Effector memory CD4-positive, alpha-beta T cell (primary cell): Measurements from ENCODE around the gene MYO7B.

Experiments
- DNase-seq, 3 donors: peaks; one replicate each; pipeline ENCODE4 v3.0.0-alpha.2; 2020
- H3K27ac ChIP-seq: 2 replicates; pipeline ENCODE4 v1.7.0; 2013; ENCODE audit warnings: mild to moderate bottlenecking, low read length, moderate library complexity; ENCODE audit not compliant: insufficient read depth, poor library complexity, severe bottlenecking
- H3K27me3 ChIP-seq: replicated peaks from 2 replicates; pipeline ENCODE4 v1.7.0; 2013; ENCODE audit warnings: mild to moderate bottlenecking, low read length; ENCODE audit not compliant: insufficient read depth, control insufficient read depth, poor library complexity, severe bottlenecking
- H3K36me3 ChIP-seq: 2 replicates; pipeline ENCODE4 v1.7.0; 2013; ENCODE audit warnings: mild to moderate bottlenecking, low read length, moderate library complexity; ENCODE audit not compliant: control insufficient read depth, insufficient read depth
- H3K4me1 ChIP-seq: 2 replicates; pipeline ENCODE4 v1.7.0; 2013; ENCODE audit warnings: low read length, mild to moderate bottlenecking; ENCODE audit not compliant: control insufficient read depth, insufficient read depth, poor library complexity, severe bottlenecking
- H3K4me3 ChIP-seq: 2 replicates; pipeline ENCODE4 v1.7.0; 2013; ENCODE audit warnings: low read length, low read depth, mild to moderate bottlenecking; ENCODE audit not compliant: insufficient read depth, poor library complexity, severe bottlenecking
- H3K9me3 ChIP-seq: 2 replicates; pipeline ENCODE4 v1.7.0; 2013; ENCODE audit warnings: mild to moderate bottlenecking, low read length, moderate library complexity; ENCODE audit not compliant: control insufficient read depth

MYO7B gene

GRCh38 chr2:127563458-127564428, 28.3 kb downstream of the MYO7B start:
- no peak for DNase-seq
- Histone ChIP-seq H3K4me1 (no peaks in the 10 kb centered on the region), H3K27ac (no peak overlapping the region), H3K9me3 (no peaks in the 10 kb centered on the region), H3K4me3 (no peak overlapping the region), H3K36me3 (no peaks in the 10 kb centered on the region), H3K27me3 (peaks cover 2% of the 10 kb centered on the region)

- Histone ChIP-seq H3K4me1 (no peaks in the 10 kb centered on the region), H3K27ac (no peak overlapping the region), H3K4me3 (no peak overlapping the region), H3K36me3 (no peaks in the 10 kb centered on the region), H3K9me3 (no peaks in the 10 kb centered on the region), H3K27me3 (no peaks in the 10 kb centered on the region)
- no peak for DNase-seq
These were observed 29.2 kb downstream of the MYO7B start for GRCh38 chr2:127564429-127565260.

GRCh38 chr2:127565261-127566138, 30.0 kb downstream of the MYO7B start:
- no peak overlapping the region for H3K4me3 ChIP-seq
- H3K9me3 ChIP-seq = no peaks in the 10 kb centered on the region
- H3K36me3 ChIP-seq = no peaks in the 10 kb centered on the region
- DNase-seq = no peak
- H3K4me1 ChIP-seq = no peaks in the 10 kb centered on the region
- no peaks in the 10 kb centered on the region for H3K27me3 ChIP-seq
- no peak overlapping the region for H3K27ac ChIP-seq

- DNase-seq = no peak
- H3K9me3 ChIP-seq = no peaks in the 10 kb centered on the region
- no peaks in the 10 kb centered on the region for H3K27me3 ChIP-seq
- no peaks in the 10 kb centered on the region for H3K4me1 ChIP-seq
- H3K36me3 ChIP-seq = no peaks in the 10 kb centered on the region
- H3K4me3 ChIP-seq = no peak overlapping the region
- H3K27ac ChIP-seq = no peak overlapping the region
These were observed 30.6 kb downstream of the MYO7B start for GRCh38 chr2:127566139-127566417.

- Histone ChIP-seq H3K27ac (no peak overlapping the region), H3K4me3 (no peak overlapping the region), H3K9me3 (no peaks in the 10 kb centered on the region), H3K27me3 (no peaks in the 10 kb centered on the region), H3K36me3 (no peaks in the 10 kb centered on the region), H3K4me1 (no peaks in the 10 kb centered on the region)
- no peak for DNase-seq
These were observed 31.1 kb downstream of the MYO7B start for GRCh38 chr2:127566576-127566975.

GRCh38 chr2:127567351-127567854, 31.9 kb downstream of the MYO7B start:
- Histone ChIP-seq H3K4me1 (no peaks in the 10 kb centered on the region), H3K9me3 (no peaks in the 10 kb centered on the region), H3K27me3 (no peaks in the 10 kb centered on the region), H3K27ac (no peak overlapping the region), H3K4me3 (no peak overlapping the region), H3K36me3 (no peaks in the 10 kb centered on the region)
- DNase-seq = no peak

- DNase-seq = no peak
- no peaks in the 10 kb centered on the region for H3K36me3 ChIP-seq
- no peaks in the 10 kb centered on the region for H3K9me3 ChIP-seq
- H3K27me3 ChIP-seq = no peaks in the 10 kb centered on the region
- H3K4me3 ChIP-seq = no peak overlapping the region
- no peak overlapping the region for H3K27ac ChIP-seq
- H3K4me1 ChIP-seq = no peaks in the 10 kb centered on the region
These were observed 32.6 kb downstream of the MYO7B start for GRCh38 chr2:127568128-127568527.

- DNase-seq = no peak
- Histone ChIP-seq H3K9me3 (no peaks in the 10 kb centered on the region), H3K27ac (no peak overlapping the region), H3K4me3 (no peak overlapping the region), H3K27me3 (no peaks in the 10 kb centered on the region), H3K36me3 (no peaks in the 10 kb centered on the region), H3K4me1 (no peaks in the 10 kb centered on the region)
These were observed 34.2 kb downstream of the MYO7B start for GRCh38 chr2:127569666-127570065.

- H3K9me3 ChIP-seq = no peaks in the 10 kb centered on the region
- no peaks in the 10 kb centered on the region for H3K27me3 ChIP-seq
- H3K4me1 ChIP-seq = no peaks in the 10 kb centered on the region
- no peak for DNase-seq
- H3K4me3 ChIP-seq = no peak overlapping the region
- H3K27ac ChIP-seq = no peak overlapping the region
- H3K36me3 ChIP-seq = no peaks in the 10 kb centered on the region
These were observed 35.1 kb downstream of the MYO7B start for GRCh38 chr2:127570282-127571250.
